Vagina (tissue), 2 donors: ENCODE data around the gene AKR1C2.

Experiments
- POLR2A ChIP-seq, 2 donors: fragments of 450-650 bp; IDR thresholded peaks; one replicate each; pipeline ENCODE4 v1.6.1; 2017; ENCODE audit warnings: antibody characterized with exemption in 2 of 2, mild to moderate bottlenecking in 2 of 2, moderate library complexity in 2 of 2
- POLR2AphosphoS5 ChIP-seq, 2 donors: sonication (generic); formaldehyde crosslinking; IDR thresholded peaks; one replicate each; pipeline ENCODE4 v1.9.0; 2017; ENCODE audit warnings: antibody characterized with exemption in 2 of 2, mild to moderate bottlenecking in 2 of 2, low read depth in 1 of 2; ENCODE audit not compliant: insufficient read depth in 1 of 2
- TF ChIP-seq, protein P1 (sequence below), 3 experiments: fragments of 450-650 bp in 2 of 3; fragments of 200-600 bp in 1 of 3; sonication (generic) in 1 of 3; IDR thresholded peaks; one replicate each; pipeline ENCODE4 v1.5.1; 2017 to 2019; ENCODE audit warnings: antibody characterized with exemption in 3 of 3, mild to moderate bottlenecking in 2 of 3, moderate library complexity in 2 of 3

DNA sequence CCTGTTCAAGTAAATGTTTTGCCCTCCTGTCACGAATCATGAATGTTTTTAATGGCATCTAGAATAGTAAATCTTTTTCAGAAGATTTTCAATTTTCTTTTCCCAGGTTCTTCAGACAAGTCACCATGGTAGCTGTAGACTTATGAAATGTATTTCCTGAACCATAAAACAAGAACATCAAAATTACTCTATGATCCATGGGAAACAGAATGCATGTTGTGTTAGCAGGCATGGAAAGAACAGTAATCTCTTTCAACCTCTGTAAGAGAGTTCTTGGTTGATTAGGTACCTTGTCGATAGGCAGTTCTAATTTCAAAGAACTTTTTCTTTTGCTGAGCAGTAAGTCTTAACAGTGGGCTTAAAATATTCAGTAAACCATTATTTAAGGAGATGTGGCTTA lies 22.9 kb downstream of the AKR1C2 start:
- TF ChIP-seq, protein P1, sequence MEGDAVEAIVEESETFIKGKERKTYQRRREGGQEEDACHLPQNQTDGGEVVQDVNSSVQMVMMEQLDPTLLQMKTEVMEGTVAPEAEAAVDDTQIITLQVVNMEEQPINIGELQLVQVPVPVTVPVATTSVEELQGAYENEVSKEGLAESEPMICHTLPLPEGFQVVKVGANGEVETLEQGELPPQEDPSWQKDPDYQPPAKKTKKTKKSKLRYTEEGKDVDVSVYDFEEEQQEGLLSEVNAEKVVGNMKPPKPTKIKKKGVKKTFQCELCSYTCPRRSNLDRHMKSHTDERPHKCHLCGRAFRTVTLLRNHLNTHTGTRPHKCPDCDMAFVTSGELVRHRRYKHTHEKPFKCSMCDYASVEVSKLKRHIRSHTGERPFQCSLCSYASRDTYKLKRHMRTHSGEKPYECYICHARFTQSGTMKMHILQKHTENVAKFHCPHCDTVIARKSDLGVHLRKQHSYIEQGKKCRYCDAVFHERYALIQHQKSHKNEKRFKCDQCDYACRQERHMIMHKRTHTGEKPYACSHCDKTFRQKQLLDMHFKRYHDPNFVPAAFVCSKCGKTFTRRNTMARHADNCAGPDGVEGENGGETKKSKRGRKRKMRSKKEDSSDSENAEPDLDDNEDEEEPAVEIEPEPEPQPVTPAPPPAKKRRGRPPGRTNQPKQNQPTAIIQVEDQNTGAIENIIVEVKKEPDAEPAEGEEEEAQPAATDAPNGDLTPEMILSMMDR (IDR thresholded peaks at IDR 0.05), result no peak
- TF ChIP-seq POLR2AphosphoS5 (IDR thresholded peaks at IDR 0.05; ENCODE audit: insufficient read depth in 1 of 2, low read depth in 1 of 2) (no peak), POLR2A (IDR thresholded peaks at IDR 0.05) (no peak)
